Measurements from ENCODE around the gene SCML1. TPM values are rescaled to one million over a fixed set of nuclear protein-coding genes. Genes with fewer than 3 reads are reported as not detected.
"Not testable (repeated sequence)": the region's sequence is repeated elsewhere in the genome, so short reads cannot be mapped to it uniquely, and the experiment has no call there.

SCML1 gene
- total RNA-seq, 1 experiment from 2014 or later = 13.0 TPM

DNA sequence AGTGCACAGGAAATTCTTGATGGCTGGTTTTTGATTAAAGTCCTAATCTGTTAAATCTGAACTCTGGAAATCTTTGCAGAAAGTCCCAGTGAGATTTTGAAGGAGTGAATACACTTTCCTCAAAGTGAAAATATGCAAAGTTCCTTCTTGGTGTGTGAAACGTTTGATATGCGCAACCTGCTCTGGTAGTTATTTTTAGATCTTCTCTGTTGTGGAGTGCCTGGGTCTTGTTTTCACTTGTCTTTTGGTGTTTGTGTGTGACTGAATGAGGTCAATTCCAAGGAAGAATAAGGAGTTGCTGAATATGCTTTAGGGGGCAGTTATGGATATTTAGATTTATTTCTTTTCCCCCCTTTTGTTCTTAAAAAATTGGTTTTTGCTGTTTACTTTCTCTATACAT lies 41.7 kb downstream of the SCML1 start:
- POLR2A ChIA-PET (ENCODE audit: low non-redundant PET) = no interaction called here
- peaks cover 7% of the 10 kb centered on the region for H3K27me3 ChIP-seq (replicated peaks; ENCODE audit: insufficient read depth, low read depth, low read length, poor library complexity)
- no peaks in the 10 kb centered on the region for H3K4me1 ChIP-seq (ENCODE audit: insufficient read depth, low read length, poor library complexity, severe bottlenecking)
- no peak overlapping the region for H3K4me3 ChIP-seq (ENCODE audit: low read depth, low read length, poor library complexity, severe bottlenecking)
- intact Hi-C loops (cut with micrococcal nuclease; ENCODE audit: unreplicated experiment) = no loop called here
- H3K36me3 ChIP-seq (ENCODE audit: insufficient read depth, low read length, poor library complexity, severe bottlenecking) = no peaks in the 10 kb centered on the region
- CTCF ChIA-PET = no interaction called here
- BruUV-seq (replicated peaks) = no TSS peak
- no peaks in the 10 kb centered on the region for H3K9me3 ChIP-seq (ENCODE audit: low read depth, low read length, poor library complexity, severe bottlenecking)
- H3K27ac ChIP-seq (ENCODE audit: low read depth, low read length, poor library complexity, severe bottlenecking) = no peak overlapping the region
- no peak for DNase-seq (ENCODE audit: low spot score)
- no peak for TF ChIP-seq EZH2 (IDR thresholded peaks at IDR 0.05; ENCODE audit: borderline replicate concordance, low read depth, low read length, poor library complexity, severe bottlenecking)
- TF ChIP-seq, protein P1, sequence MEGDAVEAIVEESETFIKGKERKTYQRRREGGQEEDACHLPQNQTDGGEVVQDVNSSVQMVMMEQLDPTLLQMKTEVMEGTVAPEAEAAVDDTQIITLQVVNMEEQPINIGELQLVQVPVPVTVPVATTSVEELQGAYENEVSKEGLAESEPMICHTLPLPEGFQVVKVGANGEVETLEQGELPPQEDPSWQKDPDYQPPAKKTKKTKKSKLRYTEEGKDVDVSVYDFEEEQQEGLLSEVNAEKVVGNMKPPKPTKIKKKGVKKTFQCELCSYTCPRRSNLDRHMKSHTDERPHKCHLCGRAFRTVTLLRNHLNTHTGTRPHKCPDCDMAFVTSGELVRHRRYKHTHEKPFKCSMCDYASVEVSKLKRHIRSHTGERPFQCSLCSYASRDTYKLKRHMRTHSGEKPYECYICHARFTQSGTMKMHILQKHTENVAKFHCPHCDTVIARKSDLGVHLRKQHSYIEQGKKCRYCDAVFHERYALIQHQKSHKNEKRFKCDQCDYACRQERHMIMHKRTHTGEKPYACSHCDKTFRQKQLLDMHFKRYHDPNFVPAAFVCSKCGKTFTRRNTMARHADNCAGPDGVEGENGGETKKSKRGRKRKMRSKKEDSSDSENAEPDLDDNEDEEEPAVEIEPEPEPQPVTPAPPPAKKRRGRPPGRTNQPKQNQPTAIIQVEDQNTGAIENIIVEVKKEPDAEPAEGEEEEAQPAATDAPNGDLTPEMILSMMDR (conservative IDR thresholded peaks at IDR 0.05; ENCODE audit: low read depth, low read length) = no peak

DNA sequence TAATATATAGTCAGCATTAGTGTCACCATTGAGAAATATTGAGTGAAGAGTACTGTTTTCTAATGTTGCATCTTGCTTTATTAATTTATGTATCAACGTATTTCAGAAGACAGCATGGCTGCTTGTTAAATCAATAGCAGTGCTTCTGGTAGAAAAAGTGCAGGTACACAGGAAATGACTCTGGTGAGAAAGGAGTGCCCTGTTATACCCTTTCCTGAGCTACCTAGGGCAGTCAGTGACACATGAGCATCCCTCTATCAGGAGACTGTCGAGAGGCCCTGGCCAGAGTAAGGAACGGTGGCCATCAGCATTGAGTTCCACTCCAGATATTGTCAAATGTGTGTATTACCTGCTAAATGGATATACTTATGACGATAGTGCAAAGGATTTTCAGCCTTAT lies 42.1 kb downstream of the SCML1 start:
- no peak for TF ChIP-seq EZH2 (IDR thresholded peaks at IDR 0.05; ENCODE audit: borderline replicate concordance, low read depth, low read length, poor library complexity, severe bottlenecking)
- TF ChIP-seq, protein P1 (conservative IDR thresholded peaks at IDR 0.05; ENCODE audit: low read depth, low read length) = no peak
- CTCF ChIA-PET = no interaction called here
- Histone ChIP-seq H3K27ac (ENCODE audit: low read depth, low read length, poor library complexity, severe bottlenecking) (no peak overlapping the region), H3K4me3 (ENCODE audit: low read depth, low read length, poor library complexity, severe bottlenecking) (no peak overlapping the region), H3K27me3 (replicated peaks; ENCODE audit: insufficient read depth, low read depth, low read length, poor library complexity) (peaks cover 3% of the 10 kb centered on the region), H3K36me3 (ENCODE audit: insufficient read depth, low read length, poor library complexity, severe bottlenecking) (no peaks in the 10 kb centered on the region), H3K9me3 (ENCODE audit: low read depth, low read length, poor library complexity, severe bottlenecking) (no peaks in the 10 kb centered on the region), H3K4me1 (ENCODE audit: insufficient read depth, low read length, poor library complexity, severe bottlenecking) (no peaks in the 10 kb centered on the region)
- DNase-seq (ENCODE audit: low spot score) = no peak
- no TSS peak for BruUV-seq (replicated peaks)
- intact Hi-C loops (cut with micrococcal nuclease; ENCODE audit: unreplicated experiment) = no loop called here
- POLR2A ChIA-PET (ENCODE audit: low non-redundant PET) = interaction anchor here (0.7 kb wide), 1 partner anchor 352 kb away, joined by 5 read pairs; no protein-coding TSS in a partner anchor

- DNase-seq (ENCODE audit: low spot score); POLR2A ChIA-PET (ENCODE audit: low non-redundant PET); H3K27ac ChIP-seq (ENCODE audit: low read depth, low read length, poor library complexity, severe bottlenecking); H3K4me3 ChIP-seq (ENCODE audit: low read depth, low read length, poor library complexity, severe bottlenecking); H3K27me3 ChIP-seq (replicated peaks; ENCODE audit: insufficient read depth, low read depth, low read length, poor library complexity); H3K36me3 ChIP-seq (ENCODE audit: insufficient read depth, low read length, poor library complexity, severe bottlenecking); H3K4me1 ChIP-seq (ENCODE audit: insufficient read depth, low read length, poor library complexity, severe bottlenecking); H3K9me3 ChIP-seq (ENCODE audit: low read depth, low read length, poor library complexity, severe bottlenecking); CTCF ChIA-PET; BruUV-seq (replicated peaks): not testable (repeated sequence)
- intact Hi-C loops (cut with micrococcal nuclease; ENCODE audit: unreplicated experiment) = loop anchor here (5.0 to 10.0 kb wide), 2 partner anchors 426 to 588 kb away; no protein-coding TSS in a partner anchor
Observed at GRCh38 chrX:17786554-17787347, 49.5 kb downstream of the SCML1 start.

DNA sequence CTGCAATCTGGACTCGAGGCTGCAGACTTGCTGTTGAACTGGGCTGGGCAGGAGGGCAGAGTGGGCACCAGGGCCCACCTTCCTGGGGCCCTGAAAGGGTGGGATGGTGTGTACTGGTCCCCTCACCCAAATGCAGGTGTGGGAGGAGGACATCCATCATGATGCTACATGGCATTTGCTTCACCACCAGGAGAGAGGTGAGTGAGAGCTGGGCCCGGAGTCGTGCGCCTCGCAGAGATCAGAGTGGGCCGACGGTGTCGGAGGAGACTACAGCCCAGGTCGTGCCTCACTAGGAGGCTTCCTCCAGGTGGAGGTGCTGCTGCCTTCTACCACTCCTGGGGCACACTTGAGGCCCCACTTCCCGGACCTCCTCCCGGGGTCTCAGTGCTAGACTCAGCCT lies 50.3 kb downstream of the SCML1 start:
- TF ChIP-seq, protein P1 (conservative IDR thresholded peaks at IDR 0.05; ENCODE audit: low read depth, low read length) = no peak
- no peak for TF ChIP-seq EZH2 (IDR thresholded peaks at IDR 0.05; ENCODE audit: borderline replicate concordance, low read depth, low read length, poor library complexity, severe bottlenecking)
- Histone ChIP-seq H3K4me1 (ENCODE audit: insufficient read depth, low read length, poor library complexity, severe bottlenecking) (no peaks in the 10 kb centered on the region), H3K27ac (ENCODE audit: low read depth, low read length, poor library complexity, severe bottlenecking) (no peak overlapping the region), H3K4me3 (ENCODE audit: low read depth, low read length, poor library complexity, severe bottlenecking) (no peak overlapping the region), H3K36me3 (ENCODE audit: insufficient read depth, low read length, poor library complexity, severe bottlenecking) (no peaks in the 10 kb centered on the region), H3K9me3 (ENCODE audit: low read depth, low read length, poor library complexity, severe bottlenecking) (no peaks in the 10 kb centered on the region), H3K27me3 (replicated peaks; ENCODE audit: insufficient read depth, low read depth, low read length, poor library complexity) (no peaks in the 10 kb centered on the region)
- intact Hi-C loops (cut with micrococcal nuclease; ENCODE audit: unreplicated experiment) = loop anchor here (5.0 to 10.0 kb wide), 2 partner anchors 425 to 587 kb away; no protein-coding TSS in a partner anchor
- ChIA-PET POLR2A (ENCODE audit: low non-redundant PET) (no interaction called here), CTCF (no interaction called here)
- BruUV-seq (replicated peaks) = no TSS peak
- DNase-seq (ENCODE audit: low spot score) = no peak
